ENCODE measurements around the gene PCSK9. TPM values are rescaled to one million over a fixed set of nuclear protein-coding genes. Genes with fewer than 3 reads are reported as not detected.

PCSK9 gene
- total and polyA plus RNA-seq, 9 of the 15 experiments (the other 6 are each of a cell fraction or from before 2014, with no cell fraction given): 3.2 to 58.6 (median 24.7) TPM

DNA sequence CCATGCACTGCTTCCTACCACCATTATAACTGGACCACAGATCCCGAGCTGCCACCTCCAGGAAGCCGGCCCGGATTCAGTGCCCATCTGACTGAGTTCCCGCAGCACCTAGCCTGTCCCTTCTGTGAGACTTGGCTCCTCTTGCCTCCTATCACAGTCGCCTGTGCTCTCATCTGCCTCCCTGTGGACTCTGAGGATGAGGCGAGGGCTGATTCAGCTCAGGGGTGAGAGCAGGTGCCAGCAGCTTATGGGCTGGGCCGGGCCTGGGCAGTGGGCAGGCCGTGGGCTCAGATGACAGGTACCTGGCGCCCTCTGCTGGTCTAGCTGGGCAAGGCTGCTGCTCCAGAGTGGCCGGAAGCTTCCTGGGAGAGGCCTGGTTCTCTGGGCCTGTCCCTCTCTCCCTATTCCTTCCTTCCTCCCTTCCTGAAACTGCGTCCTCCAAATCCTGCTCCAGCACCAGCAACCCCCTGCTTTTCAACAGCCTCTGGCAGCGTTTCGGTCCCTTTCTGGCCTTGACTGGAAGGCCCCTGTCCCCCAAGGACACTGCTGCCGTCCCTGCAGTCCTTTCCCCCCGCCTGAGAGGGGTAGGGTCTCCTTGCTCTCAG is 17.3 kb upstream of the PCSK9 start (continued):
- TF ChIP-seq CEBPG (CRISPR knock-in tag; IDR thresholded peaks at IDR 0.05): no peak
- TF ChIP-seq CEBPG (tag; conservative IDR thresholded peaks at IDR 0.05 in 1 of 2, IDR thresholded peaks at IDR 0.05 in 1 of 2): no peak
- TF ChIP-seq MECOM (CRISPR knock-in tag; IDR thresholded peaks at IDR 0.05): no peak
- TF ChIP-seq ZNF282 (CRISPR knock-in tag; IDR thresholded peaks at IDR 0.05): no peak
- peak; percentile 88 for TF ChIP-seq XRCC5 (IDR thresholded peaks at IDR 0.05; ENCODE audit: low read depth, low read length)
- TF ChIP-seq HMG20B (CRISPR knock-in tag; IDR thresholded peaks at IDR 0.05): no peak
- peak; percentile 83 for TF ChIP-seq BCOR (IDR thresholded peaks at IDR 0.05)
- TF ChIP-seq, protein P1, sequence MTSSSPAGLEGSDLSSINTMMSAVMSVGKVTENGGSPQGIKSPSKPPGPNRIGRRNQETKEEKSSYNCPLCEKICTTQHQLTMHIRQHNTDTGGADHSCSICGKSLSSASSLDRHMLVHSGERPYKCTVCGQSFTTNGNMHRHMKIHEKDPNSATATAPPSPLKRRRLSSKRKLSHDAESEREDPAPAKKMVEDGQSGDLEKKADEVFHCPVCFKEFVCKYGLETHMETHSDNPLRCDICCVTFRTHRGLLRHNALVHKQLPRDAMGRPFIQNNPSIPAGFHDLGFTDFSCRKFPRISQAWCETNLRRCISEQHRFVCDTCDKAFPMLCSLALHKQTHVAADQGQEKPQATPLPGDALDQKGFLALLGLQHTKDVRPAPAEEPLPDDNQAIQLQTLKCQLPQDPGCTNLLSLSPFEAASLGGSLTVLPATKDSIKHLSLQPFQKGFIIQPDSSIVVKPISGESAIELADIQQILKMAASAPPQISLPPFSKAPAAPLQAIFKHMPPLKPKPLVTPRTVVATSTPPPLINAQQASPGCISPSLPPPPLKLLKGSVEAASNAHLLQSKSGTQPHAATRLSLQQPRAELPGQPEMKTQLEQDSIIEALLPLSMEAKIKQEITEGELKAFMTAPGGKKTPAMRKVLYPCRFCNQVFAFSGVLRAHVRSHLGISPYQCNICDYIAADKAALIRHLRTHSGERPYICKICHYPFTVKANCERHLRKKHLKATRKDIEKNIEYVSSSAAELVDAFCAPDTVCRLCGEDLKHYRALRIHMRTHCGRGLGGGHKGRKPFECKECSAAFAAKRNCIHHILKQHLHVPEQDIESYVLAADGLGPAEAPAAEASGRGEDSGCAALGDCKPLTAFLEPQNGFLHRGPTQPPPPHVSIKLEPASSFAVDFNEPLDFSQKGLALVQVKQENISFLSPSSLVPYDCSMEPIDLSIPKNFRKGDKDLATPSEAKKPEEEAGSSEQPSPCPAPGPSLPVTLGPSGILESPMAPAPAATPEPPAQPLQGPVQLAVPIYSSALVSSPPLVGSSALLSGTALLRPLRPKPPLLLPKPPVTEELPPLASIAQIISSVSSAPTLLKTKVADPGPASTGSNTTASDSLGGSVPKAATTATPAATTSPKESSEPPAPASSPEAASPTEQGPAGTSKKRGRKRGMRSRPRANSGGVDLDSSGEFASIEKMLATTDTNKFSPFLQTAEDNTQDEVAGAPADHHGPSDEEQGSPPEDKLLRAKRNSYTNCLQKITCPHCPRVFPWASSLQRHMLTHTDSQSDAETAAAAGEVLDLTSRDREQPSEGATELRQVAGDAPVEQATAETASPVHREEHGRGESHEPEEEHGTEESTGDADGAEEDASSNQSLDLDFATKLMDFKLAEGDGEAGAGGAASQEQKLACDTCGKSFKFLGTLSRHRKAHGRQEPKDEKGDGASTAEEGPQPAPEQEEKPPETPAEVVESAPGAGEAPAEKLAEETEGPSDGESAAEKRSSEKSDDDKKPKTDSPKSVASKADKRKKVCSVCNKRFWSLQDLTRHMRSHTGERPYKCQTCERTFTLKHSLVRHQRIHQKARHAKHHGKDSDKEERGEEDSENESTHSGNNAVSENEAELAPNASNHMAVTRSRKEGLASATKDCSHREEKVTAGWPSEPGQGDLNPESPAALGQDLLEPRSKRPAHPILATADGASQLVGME (CRISPR knock-in tag; IDR thresholded peaks at IDR 0.05): no peak
- no peak for TF ChIP-seq MCM7 (IDR thresholded peaks at IDR 0.05)
- TF ChIP-seq SUPT5H (IDR thresholded peaks at IDR 0.05): no peak
- TF ChIP-seq MIER1 (IDR thresholded peaks at IDR 0.05; ENCODE audit: low read depth): no peak
- no peak for TF ChIP-seq ZNF253 (CRISPR knock-in tag; conservative IDR thresholded peaks at IDR 0.05)
- TF ChIP-seq POLR3G (IDR thresholded peaks at IDR 0.05; ENCODE audit: extremely low read depth, insufficient read length, insufficient replicate concordance): no peak
- no peak for TF ChIP-seq SPI1 (IDR thresholded peaks at IDR 0.05; ENCODE audit: borderline replicate concordance, low read depth, low read length)
- TF ChIP-seq EWSR1 (IDR thresholded peaks at IDR 0.05; ENCODE audit: borderline replicate concordance, low read depth, partially characterized antibody): no peak
- no peak for TF ChIP-seq ZNF780A (CRISPR knock-in tag; IDR thresholded peaks at IDR 0.05)
- no peak for TF ChIP-seq SRF (CRISPR knock-in tag; IDR thresholded peaks at IDR 0.05)
- TF ChIP-seq CBX1 (IDR thresholded peaks at IDR 0.05; ENCODE audit: low read depth): no peak
- TF ChIP-seq, protein P2, sequence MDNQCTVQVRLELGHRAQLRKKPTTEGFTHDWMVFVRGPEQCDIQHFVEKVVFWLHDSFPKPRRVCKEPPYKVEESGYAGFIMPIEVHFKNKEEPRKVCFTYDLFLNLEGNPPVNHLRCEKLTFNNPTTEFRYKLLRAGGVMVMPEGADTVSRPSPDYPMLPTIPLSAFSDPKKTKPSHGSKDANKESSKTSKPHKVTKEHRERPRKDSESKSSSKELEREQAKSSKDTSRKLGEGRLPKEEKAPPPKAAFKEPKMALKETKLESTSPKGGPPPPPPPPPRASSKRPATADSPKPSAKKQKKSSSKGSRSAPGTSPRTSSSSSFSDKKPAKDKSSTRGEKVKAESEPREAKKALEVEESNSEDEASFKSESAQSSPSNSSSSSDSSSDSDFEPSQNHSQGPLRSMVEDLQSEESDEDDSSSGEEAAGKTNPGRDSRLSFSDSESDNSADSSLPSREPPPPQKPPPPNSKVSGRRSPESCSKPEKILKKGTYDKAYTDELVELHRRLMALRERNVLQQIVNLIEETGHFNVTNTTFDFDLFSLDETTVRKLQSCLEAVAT (IDR thresholded peaks at IDR 0.05): 0 out of 4 replicates have a peak, but pooled peaks of 1 of the 2 experiments have one; percentile 27
- TF ChIP-seq NFRKB (IDR thresholded peaks at IDR 0.05; ENCODE audit: low read depth): no peak; the same call in 1 of the 2 replicates
- no peak for TF ChIP-seq EZH2 (IDR thresholded peaks at IDR 0.05; ENCODE audit: borderline replicate concordance, low read depth, low read length)
- TF ChIP-seq ZNF76 (CRISPR knock-in tag; IDR thresholded peaks at IDR 0.05; ENCODE audit: borderline replicate concordance): no peak
- TF ChIP-seq ZNF316 (IDR thresholded peaks at IDR 0.05): no peak
- TF ChIP-seq, protein P3, sequence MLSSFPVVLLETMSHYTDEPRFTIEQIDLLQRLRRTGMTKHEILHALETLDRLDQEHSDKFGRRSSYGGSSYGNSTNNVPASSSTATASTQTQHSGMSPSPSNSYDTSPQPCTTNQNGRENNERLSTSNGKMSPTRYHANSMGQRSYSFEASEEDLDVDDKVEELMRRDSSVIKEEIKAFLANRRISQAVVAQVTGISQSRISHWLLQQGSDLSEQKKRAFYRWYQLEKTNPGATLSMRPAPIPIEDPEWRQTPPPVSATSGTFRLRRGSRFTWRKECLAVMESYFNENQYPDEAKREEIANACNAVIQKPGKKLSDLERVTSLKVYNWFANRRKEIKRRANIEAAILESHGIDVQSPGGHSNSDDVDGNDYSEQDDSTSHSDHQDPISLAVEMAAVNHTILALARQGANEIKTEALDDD (IDR thresholded peaks at IDR 0.05): no peak
